Astrocyte of the cerebellum (primary cell): ENCODE data around the gene CDC20.
"Not testable (repeated sequence)": the region's sequence is repeated elsewhere in the genome, so short reads cannot be mapped to it uniquely, and the experiment has no call there.

Experiments used
- DNase-seq: peaks from one replicate; pipeline ENCODE4 v3.0.0-alpha.2; 2011; ENCODE audit warnings: low read depth
- H3K4me3 ChIP-seq: 2 replicates; pipeline ENCODE4 v1.5.1; 2011; ENCODE audit warnings: mild to moderate bottlenecking, low read depth, low read length, moderate library complexity
- CTCF ChIP-seq: IDR thresholded peaks from 2 replicates; pipeline ENCODE4 v1.5.1; 2012; ENCODE audit warnings: low read length, low read depth, moderate library complexity, mild to moderate bottlenecking; ENCODE audit errors: missing control alignments
- in situ Hi-C: cut with HindIII; loops from 2 replicates; pipeline ENCODE4 v1.10.0; 2017; ENCODE audit warnings: low sequenced_read_pairs

CDC20 gene

GRCh38 chr1:43367904-43368645 is 9.3 kb downstream of the CDC20 start, which contains the start of gene ELOVL1:
ELOVL1 (minus strand) TSS chr1:43368011; CDS start chr1:43365609, 2,402 bp downstream.
- DNase-seq: peak; percentile 47
- peak within 1 kb of the TSS; percentile 77 for H3K4me3 ChIP-seq
- in situ Hi-C loops: no loop called here
- peak; percentile 24 for TF ChIP-seq CTCF

GRCh38 chr1:43368646-43369020 is 9.9 kb downstream of the CDC20 start:
- in situ Hi-C loops: no loop called here
- no peak for DNase-seq
- peak overlapping the region; percentile 77 for H3K4me3 ChIP-seq
- no peak for TF ChIP-seq CTCF

GRCh38 chr1:43369779-43370178 is 11.0 kb downstream of the CDC20 start:
- in situ Hi-C loops, H3K4me3 ChIP-seq, DNase-seq: not testable (repeated sequence)

GRCh38 chr1:43370564-43370963 is 11.8 kb downstream of the CDC20 start:
- in situ Hi-C loops: no loop called here
- no peak overlapping the region for H3K4me3 ChIP-seq

GRCh38 chr1:43372172-43372571 is 13.4 kb downstream of the CDC20 start:
- TF ChIP-seq CTCF: no peak
- DNase-seq: no peak
- H3K4me3 ChIP-seq: no peak overlapping the region
- in situ Hi-C loops: no loop called here

More at GRCh38 chr1:43370564-43370963, 11.8 kb downstream of the CDC20 start:
- DNase-seq: no peak
- TF ChIP-seq CTCF: no peak

- DNase-seq: no peak
- TF ChIP-seq CTCF: no peak
- H3K4me3 ChIP-seq: no peak overlapping the region
- in situ Hi-C loops: no loop called here
Measured at GRCh38 chr1:43373066-43373940, 14.5 kb downstream of the CDC20 start.
